Muscle of arm (tissue), 14 donors: ENCODE data around the gene HMCN2. TPM values are rescaled to one million over a fixed set of nuclear protein-coding genes. Genes with fewer than 3 reads are reported as not detected.
A peak's percentile ranks its signal among the peaks of the same experiment; 100 is the strongest.

Experiments
- DNase-seq: peaks from one replicate; pipeline ENCODE4 v3.0.0-alpha.2; 2013
- long read RNA-seq, 11 donors: transcript quantifications; one replicate each; lab custom pipeline, GENCODE V29; 2026
- polyA plus RNA-seq, 12 donors: library from polyadenylated mRNA; unstranded; fragments of 120-200 nt; gene quantifications; one replicate each; pipeline ENCODE4 v1.2.1, GENCODE V29; 2013; ENCODE audit not compliant: insufficient read length in 12 of 12

Gene HMCN2
- polyA plus RNA-seq: 10 to 100 TPM in 3 of 12 donors, 1 to 10 TPM in 8, not detected in 1; 4.8 to 19.1 (median 8.6) TPM
- long read RNA-seq, donor 1: 0 reads
- long read RNA-seq, donor 2: 0 reads
- long read RNA-seq, donor 3: 0 reads
- long read RNA-seq, donor 4: 0 reads
- long read RNA-seq, donor 5: 0 reads
- long read RNA-seq, donor 6: 0 reads
- long read RNA-seq, donor 7: 0 reads
- long read RNA-seq, donor 8: 0 reads
- long read RNA-seq, donor 9: 0 reads
- long read RNA-seq, donor 10: 0 reads
- long read RNA-seq, donor 11: 0 reads

- DNase-seq: no peak
Observed at GRCh38 chr9:130265431-130266235, at the start of gene HMCN2. Gene HMCN2, plus strand, starts transcription at chr9:130265760. Its CDS starts 119 bp downstream, at chr9:130265879.

GRCh38 chr9:130217838-130218237, 47.7 kb upstream of the HMCN2 start:
- no peak for DNase-seq

GRCh38 chr9:130219661-130220096, 45.9 kb upstream of the HMCN2 start:
- no peak for DNase-seq

GRCh38 chr9:130220352-130220751, 45.2 kb upstream of the HMCN2 start:
- peak; percentile 57 for DNase-seq

- no peak for DNase-seq
Observed at GRCh38 chr9:130222833-130223232, 42.7 kb upstream of the HMCN2 start.

GRCh38 chr9:130225071-130225470, 40.5 kb upstream of the HMCN2 start:
- no peak for DNase-seq

GRCh38 chr9:130225586-130225985, 40.0 kb upstream of the HMCN2 start:
- no peak for DNase-seq

- DNase-seq: no peak
Observed at GRCh38 chr9:130226112-130226511, 39.4 kb upstream of the HMCN2 start.

GRCh38 chr9:130227833-130228232, 37.7 kb upstream of the HMCN2 start:
- no peak for DNase-seq

GRCh38 chr9:130229759-130230158, 35.8 kb upstream of the HMCN2 start:
- no peak for DNase-seq

GRCh38 chr9:130230631-130231030, 34.9 kb upstream of the HMCN2 start:
- DNase-seq: no peak

GRCh38 chr9:130232899-130233586, 32.5 kb upstream of the HMCN2 start:
- no peak for DNase-seq

- no peak for DNase-seq
Observed at GRCh38 chr9:130233587-130233945, 32.0 kb upstream of the HMCN2 start.

GRCh38 chr9:130234340-130235260, 31.0 kb upstream of the HMCN2 start:
- no peak for DNase-seq

GRCh38 chr9:130235558-130236435, 29.8 kb upstream of the HMCN2 start:
- peak; percentile 72 for DNase-seq

- no peak for DNase-seq
Observed at GRCh38 chr9:130236436-130236985, 29.0 kb upstream of the HMCN2 start.

GRCh38 chr9:130237076-130237475, 28.5 kb upstream of the HMCN2 start:
- no peak for DNase-seq

GRCh38 chr9:130237763-130238524, 27.6 kb upstream of the HMCN2 start:
- no peak for DNase-seq

GRCh38 chr9:130239363-130239695, 26.2 kb upstream of the HMCN2 start:
- no peak for DNase-seq
